KOPT-K1 (cell line): ENCODE results near the gene DHRS7B.
"Not testable (repeated sequence)": the region's sequence is repeated elsewhere in the genome, so short reads cannot be mapped to it uniquely, and the experiment has no call there.

Experiments used
- H3K27ac ChIP-seq: fragments of 200-600 bp; sonication (generic); 2 replicates; pipeline ENCODE4 v1.5.1; 2016; ENCODE audit warnings: antibody characterized with exemption, mild to moderate bottlenecking, low read depth, low read length; ENCODE audit not compliant: poor library complexity, severe bottlenecking
- H3K36me3 ChIP-seq: fragments of 200-600 bp; sonication (generic); 2 replicates; pipeline ENCODE4 v1.5.1; 2017; ENCODE audit warnings: antibody characterized with exemption, mild to moderate bottlenecking, low read length, moderate library complexity; ENCODE audit not compliant: insufficient read depth
- H3K9me3 ChIP-seq: fragments of 200-600 bp; sonication (generic); 2 replicates; pipeline ENCODE4 v1.5.1; 2017; ENCODE audit warnings: antibody characterized with exemption, low read length, mild to moderate bottlenecking; ENCODE audit not compliant: insufficient read depth, poor library complexity, severe bottlenecking

Gene DHRS7B

DNA sequence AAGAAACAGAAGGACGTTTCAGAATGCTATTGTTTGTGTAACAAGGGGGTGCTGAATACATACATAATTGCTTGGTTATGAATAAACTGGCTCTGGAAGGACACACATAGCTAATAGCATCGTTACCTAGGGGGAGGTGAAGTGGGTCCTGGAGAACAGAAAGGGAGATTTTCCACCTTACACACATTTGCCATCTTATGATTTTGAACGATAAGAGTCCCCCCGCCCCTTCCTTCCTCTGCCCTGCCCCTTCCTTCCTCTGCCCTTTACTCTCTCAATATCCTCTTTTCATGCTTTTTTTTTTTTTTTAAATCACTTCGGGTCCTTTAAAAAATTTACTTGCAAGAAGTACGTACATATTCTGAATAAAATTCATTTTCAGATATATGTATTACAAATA lies 902 bp upstream of the DHRS7B start:
- Histone ChIP-seq H3K9me3 (no peaks in the 10 kb centered on the region), H3K27ac (peak overlapping the region; percentile 74), H3K36me3 (no peaks in the 10 kb centered on the region)

GRCh38 chr17:21127509-21128077 lies 829 bp downstream of the DHRS7B start:
- H3K27ac ChIP-seq = peak overlapping the region; percentile 74
- H3K9me3 ChIP-seq = no peaks in the 10 kb centered on the region
- no peaks in the 10 kb centered on the region for H3K36me3 ChIP-seq

DNA sequence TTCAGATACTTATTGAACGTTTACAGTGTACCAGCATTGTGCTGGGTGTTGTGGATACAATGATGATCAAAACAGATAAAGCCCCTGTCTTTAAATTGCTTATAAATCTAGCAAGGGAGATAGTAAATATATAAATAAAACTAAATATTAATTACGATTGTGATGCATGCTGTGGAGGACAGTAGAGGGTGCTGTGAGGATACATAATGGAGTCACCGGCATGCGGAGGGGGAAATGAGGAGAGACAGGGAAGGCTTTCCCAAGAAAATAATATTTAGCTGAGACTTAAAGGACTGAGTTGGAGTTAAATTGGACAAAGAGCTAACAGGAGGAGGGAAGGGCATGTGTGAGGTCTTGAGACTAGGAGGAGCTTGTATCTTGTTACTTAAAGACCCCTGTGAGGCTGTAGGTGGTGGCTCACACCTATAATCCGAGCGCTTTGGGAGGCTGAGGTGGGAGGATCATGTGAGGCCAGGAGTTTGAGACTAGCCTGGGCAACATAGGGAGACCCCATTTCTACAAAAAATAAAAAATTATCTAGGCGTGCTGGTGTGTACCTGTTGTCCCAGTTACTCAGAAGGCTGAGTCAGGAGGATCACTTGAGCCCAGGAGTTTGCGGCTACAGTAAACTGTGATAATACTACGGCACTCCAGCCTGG lies 2.4 kb downstream of the DHRS7B start:
- Histone ChIP-seq H3K27ac (no peak overlapping the region), H3K36me3 (no peaks in the 10 kb centered on the region), H3K9me3 (peaks cover 6% of the 10 kb centered on the region)

- no peak overlapping the region for H3K27ac ChIP-seq
- peaks cover 25% of the 10 kb centered on the region for H3K9me3 ChIP-seq
- no peaks in the 10 kb centered on the region for H3K36me3 ChIP-seq
These were observed 4.4 kb downstream of the DHRS7B start for GRCh38 chr17:21131137-21131536.

- no peaks in the 10 kb centered on the region for H3K36me3 ChIP-seq
- peaks cover 38% of the 10 kb centered on the region for H3K9me3 ChIP-seq
- no peak overlapping the region for H3K27ac ChIP-seq
These were observed 5.7 kb downstream of the DHRS7B start for GRCh38 chr17:21132428-21132827.

DNA sequence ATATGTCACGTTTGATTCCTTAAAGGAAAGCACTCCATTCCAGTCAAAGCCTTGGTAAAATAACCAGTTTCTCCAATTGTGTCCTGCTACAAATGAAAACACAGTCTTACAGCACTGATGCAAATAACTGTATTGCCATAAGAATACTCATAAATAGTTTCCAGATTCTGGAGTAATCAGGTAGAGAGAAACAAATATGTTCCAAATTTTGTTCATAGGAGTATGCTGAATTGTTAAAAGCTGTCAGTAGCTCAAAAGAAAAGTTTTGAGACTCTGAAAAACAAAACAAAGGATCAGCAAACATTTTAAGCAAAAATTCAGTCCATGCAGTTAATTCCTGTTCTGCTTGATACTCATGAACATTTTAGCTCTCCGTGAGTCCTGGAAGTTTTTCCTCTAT lies 7.8 kb downstream of the DHRS7B start:
- peaks cover 56% of the 10 kb centered on the region for H3K9me3 ChIP-seq
- H3K27ac ChIP-seq = no peak overlapping the region
- H3K36me3 ChIP-seq = no peaks in the 10 kb centered on the region

- Histone ChIP-seq H3K36me3 (peaks cover 6% of the 10 kb centered on the region; the same call in 1 of the 2 replicates), H3K27ac (no peak overlapping the region), H3K9me3 (peaks cover 33% of the 10 kb centered on the region)
These were observed 14.1 kb downstream of the DHRS7B start for GRCh38 chr17:21140911-21141310.

- Histone ChIP-seq H3K9me3 (peaks cover 28% of the 10 kb centered on the region), H3K27ac (no peak overlapping the region), H3K36me3 (peaks cover 6% of the 10 kb centered on the region; the same call in 1 of the 2 replicates)
These were observed 14.6 kb downstream of the DHRS7B start for GRCh38 chr17:21141331-21141730.

GRCh38 chr17:21142065-21142464 lies 15.3 kb downstream of the DHRS7B start:
- not testable (repeated sequence) for H3K27ac ChIP-seq, H3K36me3 ChIP-seq
- peaks cover 23% of the 10 kb centered on the region for H3K9me3 ChIP-seq

GRCh38 chr17:21143695-21144094 lies 16.9 kb downstream of the DHRS7B start:
- H3K27ac ChIP-seq = no peak overlapping the region
- H3K9me3 ChIP-seq = peaks cover 24% of the 10 kb centered on the region
- H3K36me3 ChIP-seq = peaks cover 13% of the 10 kb centered on the region; the same call in 1 of the 2 replicates

DNA sequence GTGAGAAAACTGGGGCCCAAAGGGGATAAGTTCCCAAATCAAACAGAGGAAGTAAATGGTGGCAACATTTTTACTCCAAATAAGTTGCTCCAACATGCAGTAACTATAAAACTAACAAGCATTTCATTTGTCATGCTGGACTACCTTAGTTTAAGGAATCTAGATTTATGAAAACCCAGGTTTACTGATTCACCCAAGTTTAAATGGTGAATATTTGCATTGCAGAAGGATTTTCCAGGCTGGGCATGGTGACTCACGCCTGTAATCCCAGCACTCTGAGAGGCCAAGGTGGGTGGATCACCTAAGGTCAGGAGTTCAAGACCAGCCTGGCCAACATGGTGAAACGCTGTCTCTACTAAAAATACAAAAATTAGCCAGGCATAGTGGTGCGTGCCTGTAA lies 17.5 kb downstream of the DHRS7B start:
- H3K36me3 ChIP-seq = peaks cover 13% of the 10 kb centered on the region; the same call in 1 of the 2 replicates
- not testable (repeated sequence) for H3K27ac ChIP-seq
- H3K9me3 ChIP-seq = peaks cover 24% of the 10 kb centered on the region

- Histone ChIP-seq H3K9me3 (peaks cover 25% of the 10 kb centered on the region), H3K36me3 (peaks cover 13% of the 10 kb centered on the region; the same call in 1 of the 2 replicates), H3K27ac (no peak overlapping the region)
These were observed 19.7 kb downstream of the DHRS7B start for GRCh38 chr17:21146362-21147015.

DNA sequence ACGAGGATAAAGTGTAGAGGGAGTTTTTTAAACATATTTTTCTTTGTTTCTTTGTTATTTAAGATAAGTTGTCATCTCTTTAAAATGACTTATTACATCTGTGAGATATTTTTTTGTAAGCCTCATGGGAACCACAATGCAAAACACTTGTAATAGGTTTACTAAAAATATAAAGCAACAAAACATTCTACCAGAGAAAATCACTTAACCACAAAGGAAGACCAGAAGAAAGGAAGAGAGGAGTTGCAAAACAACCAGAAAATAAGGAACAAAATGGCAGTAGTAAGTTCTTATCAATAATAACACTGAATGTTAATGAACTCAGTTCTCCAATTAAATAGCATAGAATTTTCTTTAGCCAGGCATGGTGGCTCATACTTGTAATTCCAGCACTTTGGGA lies 22.9 kb downstream of the DHRS7B start:
- peaks cover 54% of the 10 kb centered on the region for H3K9me3 ChIP-seq
- H3K36me3 ChIP-seq = peaks cover 7% of the 10 kb centered on the region; the same call in 1 of the 2 replicates
- no peak overlapping the region for H3K27ac ChIP-seq

GRCh38 chr17:21152731-21153130 lies 26.0 kb downstream of the DHRS7B start:
- no peak overlapping the region for H3K27ac ChIP-seq
- H3K36me3 ChIP-seq = 0 out of 2 replicates have a peak, but pooled peaks cover under 1% of the 10 kb centered on the region

DNA sequence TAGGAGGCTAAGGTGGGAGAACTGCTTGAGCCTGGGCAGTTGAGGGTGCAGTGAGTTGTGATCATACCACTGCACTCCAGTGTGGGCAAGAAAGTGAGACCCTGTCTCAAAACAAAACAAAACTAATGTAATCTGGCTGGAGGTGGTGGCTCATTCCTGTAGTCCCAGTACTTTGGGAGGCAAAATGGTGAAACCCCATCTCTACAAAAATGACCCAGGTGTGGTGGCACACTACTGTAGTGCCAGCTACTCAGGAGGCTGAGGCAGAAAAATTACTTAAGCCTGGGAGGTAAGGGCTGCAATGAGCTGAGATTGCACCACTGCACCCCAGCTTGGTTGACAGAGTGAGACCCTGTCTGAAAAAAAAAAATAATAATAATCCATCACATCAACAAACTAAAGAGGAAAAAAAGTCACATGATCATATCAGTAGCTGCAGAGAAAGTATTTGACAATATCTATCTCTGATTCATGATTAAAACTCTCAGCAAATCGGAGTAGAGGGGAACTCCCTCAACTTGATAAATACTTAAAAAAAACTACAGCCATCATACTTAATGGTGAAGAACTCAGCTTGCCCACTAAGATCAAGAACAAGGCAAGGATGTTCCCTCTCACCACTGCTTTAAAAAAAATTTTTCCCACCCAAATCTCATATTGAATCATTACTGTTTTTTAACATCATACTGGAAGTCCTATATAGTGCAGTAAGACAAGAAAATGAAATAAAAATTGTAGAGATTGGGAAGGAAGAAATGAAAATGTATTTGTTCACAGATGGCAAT lies 31.0 kb downstream of the DHRS7B start:
- Histone ChIP-seq H3K9me3 (peaks cover 22% of the 10 kb centered on the region), H3K27ac (no peak overlapping the region), H3K36me3 (no peaks in the 10 kb centered on the region)

More at GRCh38 chr17:21152731-21153130, 26.0 kb downstream of the DHRS7B start:
- H3K9me3 ChIP-seq = peaks cover 51% of the 10 kb centered on the region
